ENCODE data around the gene FCRL3. TPM values are rescaled to one million over a fixed set of nuclear protein-coding genes. Genes with fewer than 3 reads are reported as not detected.

FCRL3 gene
- total and polyA plus RNA-seq, 2 of the 8 experiments (the other 6 are each of a cell fraction or from before 2014, with no cell fraction given) = not detected

GRCh38 chr1:157702308-157702825 is 1.8 kb upstream of the FCRL3 start:
- no peak overlapping the region for H2AFZ ChIP-seq (ENCODE audit: low read length)
- WGBS, 2 experiments (ENCODE audit: extremely low coverage in 1 of 2, insufficient coverage in 1 of 2, insufficient read length in 1 of 2, insufficient replicate concordance in 2 of 2, low coverage in 1 of 2, low lambda C conversion rate in 2 of 2, missing lambda C conversion rate in 1 of 2) = 81% methylated on average over 5 of the region's 5 CpGs; no CpG with 5 or more reads in 1 of the 2 experiments
- no peak overlapping the region for H4K91ac ChIP-seq (replicated peaks; ENCODE audit: insufficient read length, low read length)
- H2BK12ac ChIP-seq (ENCODE audit: low read depth, low read length) = no peak overlapping the region
- no peak overlapping the region for H2AK5ac ChIP-seq (ENCODE audit: low read depth, low read length)
- H3K14ac ChIP-seq (ENCODE audit: insufficient read length) = no peak overlapping the region
- no peak overlapping the region for H3K18ac ChIP-seq (ENCODE audit: extremely low read depth, low read length)
- H3K36me3 ChIP-seq (ENCODE audit: control insufficient read depth in 2 of 4, insufficient read depth in 4 of 4, low read length in 3 of 4) = no peaks in the 10 kb centered on the region
- no peak overlapping the region for H2BK120ac ChIP-seq (replicated peaks; ENCODE audit: low read depth, low read length)
- H3K79me1 ChIP-seq (ENCODE audit: low read depth, low read length) = no peaks in the 10 kb centered on the region
- no peaks in the 10 kb centered on the region for H3K27me3 ChIP-seq (replicated peaks in 1 of 4; ENCODE audit: control insufficient read depth in 3 of 4, extremely low read depth in 1 of 4, insufficient read depth in 3 of 4, low read length in 3 of 4)
- no peak overlapping the region for H3K9ac ChIP-seq (replicated peaks in 1 of 4; ENCODE audit: extremely low read depth in 1 of 4, low read depth in 3 of 4, low read length in 3 of 4)
- H3K79me2 ChIP-seq (ENCODE audit: control insufficient read depth in 1 of 2, insufficient read depth in 2 of 2, low read length in 2 of 2) = no peaks in the 10 kb centered on the region
- H4K5ac ChIP-seq (ENCODE audit: insufficient read length, low read depth, low read length) = no peak overlapping the region
- FAIRE-seq (no peak), DNase-seq (ENCODE audit: low read depth in 1 of 2, low spot score in 2 of 2) (no peak)
- H2BK15ac ChIP-seq (ENCODE audit: low read length) = no peak overlapping the region
- ChIA-PET POLR2A (ENCODE audit: partially characterized antibody) (interaction anchor here (0.7 kb wide), 1 partner anchor 51 kb away, joined by 3 read pairs; no protein-coding TSS in a partner anchor), CTCF (ENCODE audit: partially characterized antibody) (no interaction called here)
- no peak overlapping the region for H3K4me2 ChIP-seq (ENCODE audit: insufficient read depth in 1 of 2, low read depth in 2 of 2, low read length in 2 of 2)
- H2BK20ac ChIP-seq (ENCODE audit: low read length) = no peak overlapping the region
- no peak overlapping the region for H3K56ac ChIP-seq (replicated peaks; ENCODE audit: insufficient read length, low read depth, low read length)
- no peak overlapping the region for H3K4me3 ChIP-seq (ENCODE audit: extremely low read depth in 1 of 4, insufficient read depth in 2 of 4, low read depth in 3 of 4, low read length in 4 of 4)
- no peak for TF ChIP-seq PHF8 (conservative IDR thresholded peaks at IDR 0.05; ENCODE audit: low read depth, low read length)
- no peak for TF ChIP-seq MAX (IDR thresholded peaks at IDR 0.05)
- H4K8ac ChIP-seq (ENCODE audit: extremely low read depth, insufficient read depth, low read length) = no peak overlapping the region
- H2BK5ac ChIP-seq (ENCODE audit: low read depth, low read length) = no peak overlapping the region
- H3K23ac ChIP-seq (ENCODE audit: insufficient read length) = no peak overlapping the region
- H3K27ac ChIP-seq (ENCODE audit: low read depth, low read length) = no peak overlapping the region
- no peaks in the 10 kb centered on the region for H3K4me1 ChIP-seq (replicated peaks in 1 of 4; ENCODE audit: control insufficient read depth in 3 of 4, insufficient read depth in 4 of 4, low read length in 3 of 4)
- no peak overlapping the region for H3K4ac ChIP-seq (replicated peaks; ENCODE audit: insufficient read length, low read depth, low read length)
- H3K23me2 ChIP-seq (ENCODE audit: low read depth, low read length) = no peaks in the 10 kb centered on the region
- no peaks in the 10 kb centered on the region for H3K9me3 ChIP-seq (ENCODE audit: insufficient read depth in 2 of 2, low read depth in 1 of 2, low read length in 1 of 2)
- H4K20me1 ChIP-seq (replicated peaks in 1 of 2; ENCODE audit: control insufficient read depth in 1 of 2, insufficient read depth in 2 of 2, low read length in 2 of 2) = no peaks in the 10 kb centered on the region
